Inflammatory macrophage treated with lipopolysaccharide for 1 hour (primary cell): ENCODE data around the gene SEPTIN1.

ENCODE experiments used
- DNase-seq, 2 donors: peaks; one replicate each; pipeline ENCODE4 v3.0.0-alpha.2; 2020 to 2022

SEPTIN1 gene

GRCh38 chr16:30375864-30376263, 6.5 kb downstream of the SEPTIN1 start:
- no peak for DNase-seq

- DNase-seq: no peak
These were observed 7.8 kb downstream of the SEPTIN1 start, which contains the start of gene MYL11 for GRCh38 chr16:30374538-30374937. Gene MYL11, plus strand, starts transcription at chr16:30374802. Its CDS starts 56 bp downstream, at chr16:30374858.

GRCh38 chr16:30372725-30373124, 9.6 kb downstream of the SEPTIN1 start:
- no peak for DNase-seq

- no peak for DNase-seq
These were observed 10.2 kb downstream of the SEPTIN1 start for GRCh38 chr16:30372038-30372712.

GRCh38 chr16:30371248-30371816, 11.0 kb downstream of the SEPTIN1 start:
- no peak for DNase-seq

GRCh38 chr16:30370456-30371247, 11.7 kb downstream of the SEPTIN1 start, which contains the start of gene TBC1D10B:
Gene TBC1D10B, minus strand, starts transcription at chr16:30370494. Its CDS starts 311 bp downstream, at chr16:30370183.
- DNase-seq: peak; percentile 100

GRCh38 chr16:30369938-30370455, 12.4 kb downstream of the SEPTIN1 start:
- peak in 1 of 2 donors; percentile 11 for DNase-seq

- no peak for DNase-seq
These were observed 13.0 kb downstream of the SEPTIN1 start for GRCh38 chr16:30369091-30369937.

GRCh38 chr16:30368792-30369090, 13.6 kb downstream of the SEPTIN1 start:
- peak in 1 of 2 donors; percentile 8 for DNase-seq

GRCh38 chr16:30368122-30368791, 14.1 kb downstream of the SEPTIN1 start:
- DNase-seq: peak; percentile 74 to 79

- no peak for DNase-seq
These were observed 14.9 kb downstream of the SEPTIN1 start for GRCh38 chr16:30367349-30368009.

- no peak for DNase-seq
These were observed 15.8 kb downstream of the SEPTIN1 start for GRCh38 chr16:30366511-30366910.

GRCh38 chr16:30365200-30365599, 17.2 kb downstream of the SEPTIN1 start:
- DNase-seq: no peak

GRCh38 chr16:30361180-30361579, 21.2 kb downstream of the SEPTIN1 start:
- DNase-seq: no peak

- DNase-seq: no peak
These were observed 22.5 kb downstream of the SEPTIN1 start for GRCh38 chr16:30359871-30360170.

- no peak for DNase-seq
These were observed 23.1 kb downstream of the SEPTIN1 start for GRCh38 chr16:30358990-30359870.

- no peak for DNase-seq
These were observed 23.8 kb downstream of the SEPTIN1 start for GRCh38 chr16:30358577-30358936.

GRCh38 chr16:30357715-30358576, 24.4 kb downstream of the SEPTIN1 start:
- no peak for DNase-seq

- DNase-seq: no peak
These were observed 25.2 kb downstream of the SEPTIN1 start for GRCh38 chr16:30357085-30357714.
